Osteoblast (primary cell): ENCODE results near the gene MAP3K14. TPM values are rescaled to one million over a fixed set of nuclear protein-coding genes. Genes with fewer than 3 reads are reported as not detected.

Experiments used
- DNase-seq: peaks from one replicate; pipeline ENCODE4 v3.0.0; 2011; ENCODE audit warnings: low spot score, mixed read lengths; ENCODE audit not compliant: insufficient read length; ENCODE audit errors: missing footprints
- H2AFZ ChIP-seq: 2 replicates; pipeline ENCODE4 v1.6.0; 2011; ENCODE audit warnings: mild to moderate bottlenecking, low read length
- H3K27ac ChIP-seq: 2 replicates; pipeline ENCODE4 v1.5.1; 2011; ENCODE audit warnings: mild to moderate bottlenecking, low read depth, low read length, moderate library complexity
- H3K27me3 ChIP-seq: 2 replicates; pipeline ENCODE4 v1.6.0; 2012; ENCODE audit warnings: mild to moderate bottlenecking, control low read depth, inconsistent platforms, low read length, moderate library complexity; ENCODE audit not compliant: insufficient read depth
- H3K36me3 ChIP-seq: 2 replicates; pipeline ENCODE4 v1.5.1; 2011; ENCODE audit warnings: mild to moderate bottlenecking, low read length, control low read depth, moderate library complexity; ENCODE audit not compliant: insufficient read depth
- H3K4me1 ChIP-seq: 2 replicates; pipeline ENCODE4 v1.5.1; 2011; ENCODE audit warnings: mild to moderate bottlenecking, low read length, control low read depth, moderate library complexity; ENCODE audit not compliant: insufficient read depth
- H3K4me2 ChIP-seq: 2 replicates; pipeline ENCODE4 v1.6.0; 2011; ENCODE audit warnings: mild to moderate bottlenecking, low read length; ENCODE audit not compliant: insufficient read depth
- H3K4me3 ChIP-seq: fragments of 200-600 bp; sonication (generic); 3 replicates; pipeline ENCODE4 v1.5.1; 2012; ENCODE audit warnings: mild to moderate bottlenecking, low read length, inconsistent platforms; ENCODE audit not compliant: insufficient read depth
- H3K79me2 ChIP-seq: 2 replicates; pipeline ENCODE4 v1.6.0; 2012; ENCODE audit warnings: mild to moderate bottlenecking, low read length, control low read depth, inconsistent platforms; ENCODE audit not compliant: insufficient read depth
- H3K9me3 ChIP-seq: 2 replicates; pipeline ENCODE4 v1.5.1; 2011; ENCODE audit warnings: low read depth, low read length, control low read depth
- H4K20me1 ChIP-seq: 2 replicates; pipeline ENCODE4 v1.6.0; 2012; ENCODE audit warnings: mild to moderate bottlenecking, low read length, control low read depth; ENCODE audit not compliant: insufficient read depth
- total RNA-seq: library from RNA; depleted of rRNA; stranded (reverse); fragments of >200 nt; gene quantifications from 2 replicates; pipeline ENCODE4 v1.2.3, GENCODE V29; 2012
- TF ChIP-seq, protein P1 (sequence below): IDR thresholded peaks from 2 replicates; pipeline ENCODE4 v1.5.1; 2011; ENCODE audit warnings: mild to moderate bottlenecking, low read depth, low read length, moderate library complexity; ENCODE audit errors: extremely low read depth

The MAP3K14 gene
- total RNA-seq, 1 donor = 3.6 TPM

DNA sequence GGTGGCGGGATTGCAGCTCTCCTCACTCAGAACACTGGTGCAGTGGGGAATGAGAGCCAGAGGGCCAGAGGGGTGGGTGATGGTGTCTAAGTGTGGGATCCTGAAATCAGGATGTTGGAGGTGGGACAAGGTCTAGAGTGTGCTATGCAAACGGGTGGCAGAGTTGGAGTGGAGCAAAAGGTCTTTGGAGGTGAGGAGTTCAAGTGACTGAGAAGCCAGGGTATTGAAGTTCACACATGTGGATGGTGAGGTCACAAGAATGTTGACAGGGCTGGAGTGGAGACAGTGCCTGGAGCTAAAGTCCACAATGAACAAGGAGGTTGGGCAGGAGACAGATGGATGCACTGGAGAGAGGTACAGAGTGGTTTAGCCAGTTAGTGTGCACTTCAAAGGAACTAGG lies 38.3 kb upstream of the MAP3K14 start:
- TF ChIP-seq, protein P1, sequence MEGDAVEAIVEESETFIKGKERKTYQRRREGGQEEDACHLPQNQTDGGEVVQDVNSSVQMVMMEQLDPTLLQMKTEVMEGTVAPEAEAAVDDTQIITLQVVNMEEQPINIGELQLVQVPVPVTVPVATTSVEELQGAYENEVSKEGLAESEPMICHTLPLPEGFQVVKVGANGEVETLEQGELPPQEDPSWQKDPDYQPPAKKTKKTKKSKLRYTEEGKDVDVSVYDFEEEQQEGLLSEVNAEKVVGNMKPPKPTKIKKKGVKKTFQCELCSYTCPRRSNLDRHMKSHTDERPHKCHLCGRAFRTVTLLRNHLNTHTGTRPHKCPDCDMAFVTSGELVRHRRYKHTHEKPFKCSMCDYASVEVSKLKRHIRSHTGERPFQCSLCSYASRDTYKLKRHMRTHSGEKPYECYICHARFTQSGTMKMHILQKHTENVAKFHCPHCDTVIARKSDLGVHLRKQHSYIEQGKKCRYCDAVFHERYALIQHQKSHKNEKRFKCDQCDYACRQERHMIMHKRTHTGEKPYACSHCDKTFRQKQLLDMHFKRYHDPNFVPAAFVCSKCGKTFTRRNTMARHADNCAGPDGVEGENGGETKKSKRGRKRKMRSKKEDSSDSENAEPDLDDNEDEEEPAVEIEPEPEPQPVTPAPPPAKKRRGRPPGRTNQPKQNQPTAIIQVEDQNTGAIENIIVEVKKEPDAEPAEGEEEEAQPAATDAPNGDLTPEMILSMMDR = no peak
- Histone ChIP-seq H3K27me3 (no peaks in the 10 kb centered on the region), H3K4me2 (no peak overlapping the region), H3K27ac (no peak overlapping the region), H3K79me2 (no peaks in the 10 kb centered on the region), H3K4me1 (no peaks in the 10 kb centered on the region), H3K9me3 (peaks cover 3% of the 10 kb centered on the region), H4K20me1 (no peaks in the 10 kb centered on the region), H2AFZ (no peak overlapping the region), H3K4me3 (no peak overlapping the region), H3K36me3 (no peaks in the 10 kb centered on the region)
- DNase-seq = peak; percentile 43

DNA sequence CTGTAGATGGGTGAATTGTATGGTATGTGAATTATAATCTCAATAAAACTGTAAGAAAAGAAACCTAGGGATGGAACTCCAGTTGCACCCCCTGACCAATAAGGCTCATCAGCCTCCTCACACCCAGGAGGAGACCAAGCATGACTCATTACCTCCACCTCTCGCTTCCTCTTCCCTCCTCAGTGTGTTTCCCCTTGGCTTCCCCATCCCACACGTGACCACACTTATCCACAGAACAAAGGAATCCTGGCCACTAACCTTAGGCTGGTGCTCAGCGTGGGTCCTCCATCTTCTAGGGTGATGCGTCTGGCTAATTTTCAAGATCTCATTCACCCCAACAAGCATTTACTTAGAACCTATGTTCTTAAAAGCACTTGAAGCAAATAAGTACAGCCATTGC lies 36.2 kb upstream of the MAP3K14 start:
- Histone ChIP-seq H2AFZ (no peak overlapping the region), H3K4me2 (no peak overlapping the region), H3K36me3 (no peaks in the 10 kb centered on the region), H3K27ac (no peak overlapping the region), H3K79me2 (no peaks in the 10 kb centered on the region), H3K4me3 (no peak overlapping the region), H3K4me1 (no peaks in the 10 kb centered on the region), H3K27me3 (no peaks in the 10 kb centered on the region), H3K9me3 (peaks cover 3% of the 10 kb centered on the region), H4K20me1 (no peaks in the 10 kb centered on the region)
- TF ChIP-seq, protein P1 = no peak
- no peak for DNase-seq

DNA sequence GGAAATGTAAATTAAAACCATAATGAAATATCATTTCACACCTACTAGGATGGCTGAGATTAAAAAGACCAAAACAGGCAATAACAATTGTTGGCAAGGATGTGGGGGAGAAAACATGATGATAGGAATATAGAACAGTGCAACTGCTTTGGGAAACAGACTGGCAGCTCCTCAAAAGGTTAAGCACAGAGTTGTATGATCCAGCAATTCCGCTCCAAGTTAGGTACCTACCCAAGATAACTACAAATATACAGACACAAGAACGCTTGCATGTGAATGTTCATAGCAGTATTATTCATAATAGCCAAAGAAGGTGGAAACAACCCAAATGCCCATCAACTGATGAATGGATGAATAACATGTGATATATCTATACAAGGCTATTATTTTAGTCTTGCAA lies 35.0 kb upstream of the MAP3K14 start:
- Histone ChIP-seq H3K27me3 (no peaks in the 10 kb centered on the region), H2AFZ (no peak overlapping the region), H3K4me2 (no peak overlapping the region), H3K4me3 (no peak overlapping the region), H3K27ac (no peak overlapping the region), H3K79me2 (no peaks in the 10 kb centered on the region), H3K9me3 (peaks cover 3% of the 10 kb centered on the region), H4K20me1 (no peaks in the 10 kb centered on the region), H3K36me3 (no peaks in the 10 kb centered on the region), H3K4me1 (peaks cover 3% of the 10 kb centered on the region)
- TF ChIP-seq, protein P1 = no peak
- no peak for DNase-seq

DNA sequence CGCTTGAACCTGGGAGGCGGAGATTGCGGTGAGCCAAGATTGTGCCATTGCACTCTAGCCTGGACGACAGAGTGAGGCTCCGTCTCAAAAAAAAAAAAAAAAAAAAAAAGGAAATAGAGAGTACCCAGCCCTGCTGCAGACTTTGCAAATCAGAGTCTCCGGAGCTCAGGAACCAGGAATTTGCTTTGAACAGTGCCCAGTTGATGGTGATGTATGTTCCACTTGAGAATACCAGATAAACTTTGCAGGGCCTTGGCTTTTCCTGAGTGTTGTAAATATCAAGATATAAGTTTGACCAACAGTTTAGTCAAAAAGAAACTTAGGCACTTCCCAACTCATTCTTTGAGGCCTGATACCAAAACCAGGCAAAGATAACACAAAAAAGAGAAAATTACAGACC lies 30.6 kb upstream of the MAP3K14 start:
- no peaks in the 10 kb centered on the region for H3K79me2 ChIP-seq
- H3K9me3 ChIP-seq = peaks cover 3% of the 10 kb centered on the region
- no peak for DNase-seq
- no peaks in the 10 kb centered on the region for H3K27me3 ChIP-seq
- no peak overlapping the region for H3K27ac ChIP-seq
- no peak overlapping the region for H2AFZ ChIP-seq
- no peak overlapping the region for H3K4me2 ChIP-seq
- H4K20me1 ChIP-seq = no peaks in the 10 kb centered on the region
- H3K4me1 ChIP-seq = peaks cover 26% of the 10 kb centered on the region
- TF ChIP-seq, protein P1 = no peak
- no peak overlapping the region for H3K4me3 ChIP-seq
- no peaks in the 10 kb centered on the region for H3K36me3 ChIP-seq
